ENCODE measurements around the gene RBM43. TPM values are rescaled to one million over a fixed set of nuclear protein-coding genes. Genes with fewer than 3 reads are reported as not detected.
A peak's percentile ranks its signal among the peaks of the same experiment; 100 is the strongest.
"Not testable (repeated sequence)": the region's sequence is repeated elsewhere in the genome, so short reads cannot be mapped to it uniquely, and the experiment has no call there.

RBM43 gene
- total RNA-seq = 13.4 TPM

GRCh38 chr2:151261231-151261976, at the start of gene RBM43:
Gene RBM43, minus strand, starts transcription at chr2:151261863. Its CDS starts 136 bp downstream, at chr2:151261727.
- peak; percentile 90 for DNase-seq (ENCODE audit: low spot score)

GRCh38 chr2:151310313-151310712, 48.6 kb upstream of the RBM43 start:
- not testable (repeated sequence) for DNase-seq (ENCODE audit: low spot score)

GRCh38 chr2:151306621-151307020, 45.0 kb upstream of the RBM43 start:
- DNase-seq (ENCODE audit: low spot score) = no peak

- DNase-seq (ENCODE audit: low spot score) = no peak
Measured at GRCh38 chr2:151305129-151305691, 43.5 kb upstream of the RBM43 start.

GRCh38 chr2:151302879-151303278, 41.2 kb upstream of the RBM43 start:
- DNase-seq (ENCODE audit: low spot score) = no peak

GRCh38 chr2:151302404-151302803, 40.7 kb upstream of the RBM43 start:
- no peak for DNase-seq (ENCODE audit: low spot score)

GRCh38 chr2:151299920-151300539, 38.4 kb upstream of the RBM43 start:
- no peak for DNase-seq (ENCODE audit: low spot score)

GRCh38 chr2:151297882-151298281, 36.2 kb upstream of the RBM43 start:
- DNase-seq (ENCODE audit: low spot score) = no peak

GRCh38 chr2:151295926-151296325, 34.3 kb upstream of the RBM43 start:
- not testable (repeated sequence) for DNase-seq (ENCODE audit: low spot score)

- no peak for DNase-seq (ENCODE audit: low spot score)
Measured at GRCh38 chr2:151292546-151292945, 30.9 kb upstream of the RBM43 start.

- DNase-seq (ENCODE audit: low spot score) = no peak
Measured at GRCh38 chr2:151292141-151292540, 30.5 kb upstream of the RBM43 start.

GRCh38 chr2:151291224-151291623, 29.6 kb upstream of the RBM43 start:
- DNase-seq (ENCODE audit: low spot score) = no peak

GRCh38 chr2:151289972-151290866, 28.6 kb upstream of the RBM43 start:
- DNase-seq (ENCODE audit: low spot score) = no peak

- DNase-seq (ENCODE audit: low spot score) = no peak
Measured at GRCh38 chr2:151287513-151288250, 26.0 kb upstream of the RBM43 start.

GRCh38 chr2:151282401-151282800, 20.7 kb upstream of the RBM43 start:
- no peak for DNase-seq (ENCODE audit: low spot score)

GRCh38 chr2:151280271-151280670, 18.6 kb upstream of the RBM43 start:
- DNase-seq (ENCODE audit: low spot score) = no peak

- no peak for DNase-seq (ENCODE audit: low spot score)
Measured at GRCh38 chr2:151278487-151278886, 16.8 kb upstream of the RBM43 start.

- no peak for DNase-seq (ENCODE audit: low spot score)
Measured at GRCh38 chr2:151277067-151277466, 15.4 kb upstream of the RBM43 start.

- DNase-seq (ENCODE audit: low spot score) = no peak
Measured at GRCh38 chr2:151275291-151275690, 13.6 kb upstream of the RBM43 start.

GRCh38 chr2:151271824-151272223, 10.2 kb upstream of the RBM43 start:
- DNase-seq (ENCODE audit: low spot score) = no peak

- DNase-seq (ENCODE audit: low spot score) = no peak
Measured at GRCh38 chr2:151269798-151270568, 8.3 kb upstream of the RBM43 start.

All from ureter (tissue), 1 donor.